Limb (tissue), 2 donors: Measurements from ENCODE around the gene ITIH4.

Source experiments
- DNase-seq, 2 donors: peaks; one replicate each; pipeline ENCODE4 v3.0.0-alpha.2; 2016; ENCODE audit errors: extremely low spot score in 2 of 2

Gene ITIH4

DNA sequence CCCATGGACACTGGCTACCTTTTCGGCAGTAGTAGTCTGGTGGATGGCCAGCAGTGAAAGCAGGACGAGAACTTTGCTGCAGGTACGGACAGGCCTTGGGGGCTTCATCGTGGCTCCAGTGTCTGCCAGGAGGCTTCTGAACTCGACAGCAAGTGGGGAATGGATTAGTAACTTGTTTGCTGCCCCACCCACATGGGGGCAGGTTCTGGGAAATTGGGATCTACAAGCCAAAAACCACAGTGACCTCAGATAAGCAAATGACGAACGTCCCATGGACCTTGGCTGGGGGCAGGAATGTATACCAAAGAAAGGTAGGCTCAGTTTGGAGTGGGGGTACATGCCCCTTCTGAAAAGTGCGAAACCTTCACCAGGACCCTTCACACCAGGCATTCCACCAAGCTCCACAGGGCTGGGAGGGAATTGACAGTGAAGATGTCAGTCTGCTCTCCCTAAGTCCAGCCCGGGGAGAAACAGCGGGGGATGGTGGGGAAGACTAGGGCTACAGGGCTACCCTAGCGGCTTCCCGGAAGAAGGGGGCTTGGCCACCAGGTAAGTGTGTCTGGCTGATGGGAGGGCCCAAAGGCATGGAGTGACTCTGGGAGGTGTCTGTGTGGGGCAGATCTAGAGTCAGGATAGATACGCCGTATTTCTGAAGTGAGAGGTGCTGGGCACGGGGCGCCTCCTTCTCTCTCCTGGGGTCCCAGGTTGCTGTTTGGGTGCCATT lies at the start of gene ITIH4:
TSS of gene ITIH4 (minus strand) at position 138 of the 724 bp plus-strand sequence. CDS start at position 108, 30 bp downstream.
- no peak for DNase-seq

DNA sequence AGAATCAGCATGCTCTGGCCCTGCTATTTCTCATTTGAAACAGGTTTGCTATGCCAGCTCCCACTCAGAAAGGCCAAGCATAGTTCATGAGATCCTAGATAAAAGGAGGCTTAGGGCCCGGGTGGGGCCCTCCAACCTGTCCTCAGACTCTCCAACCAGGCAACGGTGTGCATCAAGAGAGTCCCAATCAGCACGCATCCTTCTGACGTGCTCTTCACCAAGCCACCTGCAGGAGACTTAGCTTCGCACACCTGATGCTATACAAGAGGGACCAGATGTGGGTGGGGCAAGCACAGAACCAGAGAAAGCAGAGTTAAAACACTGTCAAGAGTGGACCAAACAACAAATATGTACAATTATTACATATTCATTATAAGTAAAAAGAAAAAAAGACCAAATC lies 49.6 kb upstream of the ITIH4 start:
- no peak for DNase-seq

DNA sequence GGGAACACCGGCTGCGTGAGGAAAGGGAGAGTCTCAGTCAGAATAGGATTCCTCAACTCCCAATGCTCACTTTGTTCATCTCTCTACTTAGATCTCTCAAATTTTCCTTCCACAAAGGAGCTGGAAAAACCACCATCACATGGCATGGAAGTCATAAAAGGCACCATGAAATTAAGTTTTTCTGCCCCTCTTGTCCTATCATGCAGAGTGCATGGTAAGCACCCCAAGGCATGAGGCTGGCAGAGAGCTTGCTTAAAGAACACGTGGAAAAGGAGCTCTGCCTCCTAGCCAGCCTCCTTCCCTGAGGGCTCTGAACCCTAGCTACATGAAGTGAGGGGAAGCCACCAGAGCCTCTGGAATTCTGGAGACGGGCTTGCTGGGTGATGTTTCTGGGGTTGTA lies 49.1 kb upstream of the ITIH4 start:
- no peak for DNase-seq

DNA sequence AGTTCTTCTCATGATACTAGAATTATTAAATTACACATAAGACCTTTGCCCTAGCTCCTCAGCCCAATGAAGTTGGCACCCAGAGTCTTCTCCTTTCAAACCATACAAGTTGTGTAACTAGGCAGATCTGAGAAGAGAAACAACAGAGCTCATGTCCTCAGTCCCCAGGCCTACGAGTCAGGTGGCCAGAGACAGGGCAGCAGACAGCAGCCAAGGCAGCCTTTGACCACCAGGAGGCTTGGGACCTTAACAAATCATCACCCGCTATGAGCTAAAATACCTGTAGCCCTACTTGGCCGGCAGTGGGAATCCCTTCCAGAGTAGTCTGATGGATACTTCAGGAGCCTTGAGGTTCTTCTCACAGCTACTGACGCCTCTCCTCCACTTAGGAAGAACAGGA lies 48.6 kb upstream of the ITIH4 start:
- no peak for DNase-seq

DNA sequence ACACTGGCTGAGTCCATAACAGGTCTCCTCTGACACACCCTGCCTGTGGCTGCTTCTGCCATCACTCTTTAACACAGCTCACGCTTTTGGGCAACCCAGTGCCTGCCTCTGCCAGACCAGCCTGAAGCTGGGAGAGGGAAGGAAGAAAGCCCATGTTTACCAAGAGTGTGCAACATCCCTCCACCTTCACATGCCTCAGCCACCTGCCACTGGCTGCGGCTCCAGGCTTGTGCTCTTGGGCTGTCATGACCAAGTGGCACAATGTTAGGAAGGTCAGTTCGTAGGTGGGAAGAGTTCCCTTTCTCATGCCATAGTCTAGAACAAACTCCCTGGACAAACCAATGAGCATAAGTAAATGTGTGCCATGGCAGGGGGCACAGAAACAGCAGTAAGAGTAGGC lies 46.6 kb upstream of the ITIH4 start:
- DNase-seq = no peak

DNA sequence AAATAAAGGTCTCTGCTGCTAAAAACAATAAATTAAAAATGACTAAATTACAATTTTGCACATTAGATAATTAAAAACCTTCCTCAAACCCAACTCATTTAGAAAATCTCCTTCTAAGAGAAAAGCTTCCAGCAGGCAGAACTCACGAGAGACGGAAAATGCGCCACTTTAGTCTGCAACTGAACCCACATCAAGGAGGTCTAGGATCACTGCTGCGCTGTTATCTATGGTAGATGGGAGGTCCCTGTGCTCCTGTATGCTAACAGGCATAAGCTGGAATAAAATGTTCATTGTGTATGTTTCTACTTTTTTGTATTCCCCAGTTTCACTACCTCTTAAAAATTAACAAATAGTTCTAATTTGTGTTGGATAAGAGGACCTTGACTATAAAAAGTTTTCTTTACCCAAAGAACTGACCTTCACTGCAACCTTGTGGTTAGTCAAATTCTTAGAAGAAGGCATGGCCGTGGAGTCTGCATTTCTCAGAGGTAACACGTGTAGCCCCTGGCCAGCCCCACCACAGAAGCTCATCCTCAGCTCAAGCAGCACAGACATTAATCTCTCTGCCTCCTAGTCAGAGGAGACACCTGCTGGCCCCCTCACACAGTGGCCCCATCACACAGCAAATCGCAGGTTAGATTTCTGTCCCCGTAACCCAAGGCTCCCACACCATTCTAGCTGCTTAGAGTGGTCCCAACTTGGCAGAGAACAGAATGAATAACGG lies 44.6 kb upstream of the ITIH4 start:
- DNase-seq = no peak

DNA sequence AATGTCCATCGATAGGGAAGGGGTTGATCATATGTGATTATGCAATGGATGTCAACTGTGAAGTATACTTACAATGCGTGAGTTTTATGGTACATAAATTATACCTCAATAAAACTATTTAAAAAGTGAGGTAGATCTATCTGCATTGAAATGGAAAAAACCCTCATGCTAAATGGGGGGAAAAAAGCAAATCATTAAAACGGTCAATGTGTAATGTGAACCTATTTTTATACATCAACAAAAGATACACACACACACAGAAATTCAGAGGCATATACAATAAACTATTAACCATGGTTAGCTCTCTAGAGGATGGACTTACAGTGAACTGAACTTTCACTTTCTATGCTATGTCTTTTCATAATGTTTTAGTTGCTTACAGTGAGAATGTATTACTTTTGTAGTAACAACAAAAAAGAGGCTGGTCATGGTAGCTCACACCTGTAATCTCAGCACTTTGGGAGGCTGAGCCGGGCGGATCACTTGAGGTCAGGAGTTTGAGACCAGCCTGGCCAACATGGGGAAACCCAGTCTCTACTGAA lies 43.8 kb upstream of the ITIH4 start:
- DNase-seq = no peak

DNA sequence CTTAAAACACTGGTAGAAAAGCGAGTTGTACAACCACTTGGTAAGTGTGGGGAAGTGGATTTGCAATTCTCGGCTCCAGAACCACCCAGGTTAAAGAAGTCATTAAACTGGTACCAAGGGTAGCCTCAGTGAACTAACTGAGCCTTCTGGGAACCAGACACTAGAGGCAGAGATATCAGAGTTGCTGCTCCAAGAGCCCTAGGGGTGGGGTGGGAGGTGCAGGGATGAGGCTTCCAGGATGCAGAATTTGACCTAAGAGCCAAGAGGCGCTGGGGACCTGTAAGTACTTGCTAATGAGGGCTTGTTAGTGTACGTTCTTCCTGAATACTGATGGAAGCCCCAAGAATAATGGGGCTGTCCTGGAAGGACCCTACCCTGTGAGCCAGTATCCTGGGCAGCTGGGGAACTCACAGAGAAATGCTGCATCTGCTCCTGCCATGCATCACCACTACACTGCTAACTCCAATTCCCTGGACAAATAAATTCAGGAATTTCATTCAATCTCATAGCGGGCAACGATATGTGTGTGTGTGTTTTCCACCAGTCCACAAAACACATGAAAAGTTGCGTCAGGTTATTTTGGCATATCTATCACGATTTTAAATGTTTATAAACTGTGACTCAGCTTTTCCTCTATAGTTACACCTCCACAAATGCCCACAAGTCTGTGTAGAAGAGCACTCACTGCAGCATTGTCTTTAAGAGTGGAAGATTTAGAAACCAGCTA lies 43.1 kb upstream of the ITIH4 start:
- no peak for DNase-seq

DNA sequence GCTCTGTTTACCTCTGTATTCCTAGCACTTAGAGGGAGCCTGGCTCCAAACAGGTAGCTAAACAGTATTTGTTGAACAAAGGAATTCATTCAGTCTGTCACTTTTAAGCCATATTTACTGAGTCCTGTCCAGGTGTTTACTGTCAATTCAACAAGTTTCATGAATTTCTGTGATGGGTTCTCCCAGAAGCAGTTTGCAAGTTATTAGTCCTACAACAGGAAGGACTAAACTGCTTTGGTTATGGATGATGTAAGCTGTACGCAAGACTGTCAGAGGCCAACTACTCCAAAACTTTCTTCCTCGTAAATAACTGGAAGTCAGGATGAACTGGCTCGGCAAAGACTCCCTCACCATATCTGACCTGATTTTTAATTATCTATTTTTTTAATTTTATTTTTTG lies 41.8 kb upstream of the ITIH4 start:
- DNase-seq = no peak

DNA sequence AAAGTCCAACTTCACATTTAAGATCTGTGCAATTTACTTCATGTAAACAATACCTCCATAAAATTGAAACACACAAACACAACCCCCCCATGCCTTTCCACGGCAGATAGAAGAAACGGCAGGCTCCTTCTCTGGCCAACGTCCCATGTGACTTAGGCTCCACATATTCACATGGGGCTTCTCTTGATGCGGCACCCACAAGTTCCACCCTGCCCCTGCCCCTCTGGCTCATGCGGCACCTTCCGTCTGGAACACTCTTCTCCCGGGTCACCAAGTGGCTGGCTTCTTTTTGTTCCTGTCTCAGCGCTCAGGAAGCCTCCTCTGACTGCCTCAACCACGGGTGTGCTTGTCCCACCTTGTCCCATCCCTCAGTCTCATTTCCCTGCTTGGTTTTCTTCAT lies 41.3 kb upstream of the ITIH4 start:
- no peak for DNase-seq

DNA sequence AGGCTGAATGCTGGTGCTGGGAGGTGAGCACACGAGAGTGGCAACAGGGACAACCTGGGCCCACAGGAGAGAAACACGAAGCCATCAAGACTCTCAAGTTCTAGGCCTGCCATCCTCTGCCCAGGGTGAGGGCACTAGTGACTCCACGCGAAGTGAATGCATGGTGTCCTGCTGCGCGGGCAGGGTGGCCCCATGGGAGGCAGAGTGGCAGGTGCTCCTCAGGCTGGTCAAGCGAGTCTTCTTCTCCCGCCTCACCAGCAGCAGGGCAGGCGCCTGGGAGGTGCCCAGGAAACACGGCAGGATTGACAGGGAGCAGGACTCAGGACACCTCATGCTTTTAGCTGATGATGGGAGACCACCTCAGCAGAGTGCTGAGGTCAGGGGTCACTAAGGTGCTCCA lies 40.0 kb upstream of the ITIH4 start:
- no peak for DNase-seq

DNA sequence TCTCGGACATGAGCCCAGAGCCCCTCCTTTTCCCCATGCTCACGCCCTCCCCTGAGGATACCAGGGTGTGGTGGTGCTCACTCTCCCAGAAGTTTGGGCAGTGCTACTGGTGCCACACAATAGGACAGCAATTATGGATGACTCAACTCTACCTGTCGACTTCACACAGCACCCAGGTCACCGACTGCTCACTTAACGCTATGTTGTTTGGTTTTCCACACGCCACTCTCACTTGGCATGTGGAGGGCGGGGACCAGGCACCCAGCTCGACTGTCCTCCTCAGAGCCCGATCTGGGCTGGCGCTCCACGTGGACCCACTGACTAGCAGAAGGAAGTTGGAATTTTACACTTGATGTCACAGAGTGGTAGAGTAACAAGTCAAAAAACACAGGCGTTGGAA lies 36.0 kb upstream of the ITIH4 start:
- no peak for DNase-seq

DNA sequence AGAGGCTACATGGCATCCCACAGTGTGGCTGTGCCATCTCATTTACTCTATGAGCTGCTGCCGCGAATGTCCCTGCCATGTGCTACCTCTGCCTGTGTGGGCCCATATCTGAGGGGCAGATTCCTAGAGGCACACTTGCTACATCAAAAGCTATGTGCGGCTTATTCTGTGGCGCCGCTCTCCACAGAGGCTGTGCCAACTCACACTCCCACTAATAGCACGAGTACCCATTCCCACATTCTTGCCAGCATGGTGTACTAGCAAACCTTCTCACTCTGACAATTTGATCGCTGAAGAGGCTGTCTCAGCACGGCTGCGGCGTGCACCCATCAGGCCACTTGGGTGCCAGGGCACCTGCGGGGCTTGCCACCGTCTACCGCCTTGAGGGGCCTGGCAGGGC lies 35.5 kb upstream of the ITIH4 start:
- no peak for DNase-seq

DNA sequence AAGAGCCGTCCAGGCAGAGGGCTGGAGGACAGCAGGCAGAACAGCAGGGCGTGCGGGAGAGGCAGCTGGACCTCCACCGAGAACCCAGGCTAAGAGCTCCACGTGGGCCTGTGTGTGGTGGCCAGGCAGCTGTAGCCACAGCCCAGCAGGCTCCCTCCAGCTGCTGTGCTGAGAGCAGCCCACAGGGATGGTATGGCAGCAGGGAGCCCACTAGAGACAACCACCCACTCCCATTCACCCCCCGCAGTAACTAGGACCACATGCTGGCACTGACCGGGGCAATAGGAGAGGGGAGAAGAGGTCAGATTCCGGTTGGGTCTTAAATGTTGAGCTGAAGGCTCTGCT lies 29.9 kb upstream of the ITIH4 start:
- DNase-seq = no peak

DNA sequence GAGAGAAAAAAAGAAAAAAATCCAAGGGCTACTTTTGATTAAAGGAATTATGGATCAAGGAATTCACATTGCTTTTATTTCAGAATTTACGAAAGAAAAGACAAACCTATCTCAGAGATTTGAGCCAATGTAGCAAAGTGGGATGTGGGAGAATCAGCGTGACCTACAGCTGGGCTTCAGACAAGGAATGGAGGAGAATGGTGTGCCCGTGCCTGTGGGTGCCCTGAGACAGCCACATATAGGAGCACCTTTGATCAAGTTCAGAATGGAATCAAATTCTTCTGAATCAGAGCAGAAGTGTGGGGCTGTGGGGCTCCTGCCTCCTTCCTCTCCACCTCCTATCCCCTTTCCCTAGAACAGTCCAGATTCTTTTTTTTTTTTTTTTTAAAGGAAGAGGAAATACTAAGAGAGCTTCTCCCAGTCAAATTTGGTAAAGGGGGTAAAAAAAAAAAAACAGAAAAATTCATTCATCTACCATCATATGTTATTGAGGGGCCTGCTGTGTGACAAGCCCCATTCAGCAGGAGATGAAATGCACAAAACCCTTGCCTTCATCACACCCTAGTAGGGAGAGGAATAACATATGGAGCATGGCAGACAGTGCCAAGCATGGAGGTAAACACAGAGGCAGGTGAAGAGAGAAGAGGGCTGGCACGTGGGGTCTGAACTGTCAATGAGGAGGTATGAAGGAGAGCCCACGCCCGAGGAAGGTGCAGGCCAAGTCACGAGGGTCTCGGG lies 29.4 kb upstream of the ITIH4 start:
- DNase-seq = no peak

DNA sequence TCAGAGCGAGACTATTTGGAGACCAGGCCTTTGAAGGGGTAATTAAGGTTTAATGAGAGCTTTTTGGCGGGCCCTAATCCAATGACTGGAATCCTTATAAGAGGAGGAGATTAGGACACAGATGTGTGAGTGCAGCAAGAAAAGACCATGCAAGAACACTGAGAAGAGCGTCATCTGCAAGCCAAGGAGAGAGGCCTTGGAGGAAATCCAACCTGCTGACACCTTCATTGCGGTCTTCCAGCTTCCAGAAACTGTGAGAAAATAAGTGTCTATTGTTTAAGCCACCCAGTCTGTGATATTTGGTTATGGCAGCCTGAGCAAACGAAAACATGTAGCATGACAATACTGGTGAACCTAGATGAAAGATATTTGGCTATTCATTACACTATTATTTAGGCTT lies 27.4 kb upstream of the ITIH4 start:
- no peak for DNase-seq

DNA sequence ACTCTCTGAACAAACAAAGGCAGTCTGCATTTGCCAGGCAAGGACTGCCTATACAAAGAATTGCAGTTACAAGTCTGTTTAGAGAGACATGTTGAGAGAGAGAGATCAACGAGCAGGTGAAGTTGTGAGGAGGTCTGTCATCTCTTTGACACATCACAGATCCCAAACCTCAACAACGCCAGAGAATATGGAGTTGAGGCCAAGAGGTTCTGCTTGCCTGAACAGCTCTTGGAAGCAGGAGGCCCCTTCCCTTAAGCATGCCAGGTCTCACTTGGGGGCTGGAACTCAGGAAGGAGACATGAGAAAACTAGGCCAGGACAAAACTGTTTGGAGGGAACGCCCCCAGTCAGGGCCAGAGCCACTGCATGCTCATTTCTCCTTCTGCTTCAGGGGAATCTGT lies 26.7 kb upstream of the ITIH4 start:
- no peak for DNase-seq

DNA sequence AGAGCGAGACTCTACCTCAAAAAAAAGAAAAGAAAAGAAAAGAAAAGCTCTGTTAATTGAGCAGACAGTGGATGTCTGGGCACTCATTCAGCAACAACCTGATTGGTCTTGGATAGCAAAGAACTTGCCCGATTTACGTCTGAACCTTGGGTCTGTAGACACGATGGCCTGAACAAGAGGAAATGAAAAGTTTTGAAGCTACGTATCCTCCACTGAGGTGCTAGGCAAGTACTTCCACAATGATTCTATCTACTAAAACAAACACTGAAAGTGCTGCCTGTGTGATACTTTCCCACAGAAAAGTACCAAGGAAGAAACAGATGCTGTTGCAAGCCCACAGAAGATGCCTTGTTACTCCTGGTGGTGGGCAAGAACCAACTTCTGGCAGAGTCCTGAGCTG lies 26.2 kb upstream of the ITIH4 start:
- no peak for DNase-seq

DNA sequence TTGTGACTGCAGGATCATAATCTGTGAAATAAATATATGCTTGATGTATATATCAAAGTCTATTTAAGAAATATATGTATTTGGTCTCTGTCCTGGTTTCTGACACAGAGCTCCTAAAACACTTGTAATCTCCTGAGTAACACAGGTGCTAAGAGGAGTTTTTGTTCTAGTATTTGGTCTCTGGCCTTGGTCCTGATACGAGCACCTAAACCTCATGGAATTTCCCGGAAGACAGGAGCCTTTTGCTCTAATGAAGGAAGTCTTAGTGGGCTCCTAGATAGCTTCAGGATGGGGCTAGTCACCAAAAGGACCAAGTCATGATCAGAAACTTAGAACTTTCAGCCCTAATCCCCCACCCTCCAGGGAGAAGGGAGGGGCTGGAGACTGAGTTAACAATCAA lies 23.5 kb upstream of the ITIH4 start:
- DNase-seq = no peak

DNA sequence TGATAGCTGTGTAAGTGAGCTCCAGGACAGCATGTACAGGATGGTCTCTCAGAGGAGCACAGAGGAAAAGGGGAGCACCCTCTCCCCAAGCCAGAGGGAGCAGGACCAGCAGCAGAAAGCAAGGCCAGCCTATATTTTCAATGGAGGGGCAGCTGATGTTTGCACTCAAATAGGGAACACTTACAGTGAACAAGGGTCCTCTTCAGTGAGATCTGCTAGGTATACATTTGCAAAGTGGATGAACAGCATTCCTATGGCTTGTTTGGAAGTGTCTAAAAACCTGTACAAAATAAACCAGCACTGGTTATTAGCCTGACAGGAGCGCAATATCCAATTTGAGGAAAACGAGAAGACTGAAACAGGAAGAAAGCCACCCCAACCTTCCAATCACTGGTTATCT lies 21.9 kb upstream of the ITIH4 start:
- no peak for DNase-seq

DNA sequence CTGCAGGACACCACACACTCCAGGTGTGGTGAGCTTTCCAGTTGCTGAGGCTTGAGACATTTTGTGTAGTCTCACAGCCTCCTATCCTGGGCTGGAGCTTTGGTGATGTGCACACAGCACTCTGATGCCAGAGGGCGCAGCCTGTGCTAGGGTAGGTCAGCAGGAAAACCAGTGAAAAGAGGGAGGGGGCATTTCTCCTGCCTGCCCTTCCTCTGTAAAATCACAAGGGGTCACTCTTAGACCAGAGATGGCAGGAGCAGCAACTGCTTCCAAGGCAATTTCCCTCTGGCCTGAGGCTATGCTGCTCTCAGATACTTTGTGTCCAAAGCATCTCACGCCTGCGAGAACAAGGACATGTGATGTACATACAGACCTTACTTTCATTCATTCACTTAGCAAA lies 20.9 kb upstream of the ITIH4 start:
- peak in 1 of 2 donors; percentile 48 for DNase-seq

DNA sequence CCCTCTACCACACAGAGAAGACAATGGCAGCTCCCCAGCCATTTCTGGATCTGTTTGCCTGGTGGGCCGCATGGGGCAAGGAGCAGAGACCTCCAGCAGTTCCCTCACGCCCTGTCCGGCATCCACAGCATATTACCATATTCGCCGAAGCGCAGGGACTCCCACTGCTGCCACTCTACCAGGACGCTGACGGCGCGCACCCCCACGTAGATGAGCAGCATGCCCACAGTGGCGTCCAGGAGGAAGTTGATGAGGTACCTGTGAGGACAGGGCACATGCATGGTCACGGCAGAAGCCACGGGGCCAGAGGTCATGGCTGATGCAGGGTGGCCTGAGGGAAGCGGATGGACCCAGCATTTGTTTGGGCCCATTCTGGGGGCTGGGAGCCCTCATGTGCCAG lies 19.2 kb upstream of the ITIH4 start:
- DNase-seq = no peak
